Left lung (tissue), 10 donors: ENCODE measurements around the gene NMRAL1. TPM values are rescaled to one million over a fixed set of nuclear protein-coding genes. Genes with fewer than 3 reads are reported as not detected.

Experiments used
- ATAC-seq: fragments of 200-7000 bp; cut with Tn5 transposase; one replicate; pipeline ENCODE4 v1.9.1; 2020; ENCODE audit warnings: moderate library complexity
- DNase-seq, 4 donors: peaks; one replicate each; pipeline ENCODE4 v3.0.0-alpha.2; 2013 to 2020
- H3K27ac ChIP-seq, 2 donors: fragments of 200-600 bp; sonication (generic) in 1 of 2; one replicate each; pipeline versions ENCODE4 v1.5.0 to v1.8.0; 2020 to 2021
- H3K27me3 ChIP-seq, 2 donors: fragments of 200-600 bp; sonication (generic) in 1 of 2; one replicate each; pipeline versions ENCODE4 v1.5.0 to v1.8.0; 2020 to 2021
- H3K36me3 ChIP-seq, 2 donors: fragments of 200-600 bp; sonication (generic) in 1 of 2; one replicate each; pipeline versions ENCODE4 v1.5.0 to v1.8.0; 2020 to 2021
- H3K4me1 ChIP-seq, 2 donors: fragments of 200-600 bp; one replicate each; pipeline ENCODE4 v1.8.0; 2021
- H3K4me3 ChIP-seq, 2 donors: fragments of 200-600 bp; sonication (generic) in 1 of 2; one replicate each; pipeline versions ENCODE4 v1.5.0 to v1.8.0; 2020 to 2021; ENCODE audit warnings: mild to moderate bottlenecking in 1 of 2
- H3K9me3 ChIP-seq, 2 donors: fragments of 200-600 bp; sonication (generic) in 1 of 2; one replicate each; pipeline versions ENCODE4 v1.5.0 to v1.8.0; 2020 to 2021
- intact Hi-C, 2 donors: fragments of 100-400 bp; cut with DNase I; formaldehyde crosslinking; loops; one replicate each; pipeline versions ENCODE4 v1.11.2 to v1.14.2; 2022
- polyA plus RNA-seq, 6 donors: library from polyadenylated mRNA; unstranded; fragments of 120-200 nt; gene quantifications; one replicate each; pipeline ENCODE4 v1.2.1, GENCODE V29; 2013; ENCODE audit not compliant: insufficient read length in 6 of 6
- total RNA-seq, 2 donors: library from RNA; stranded (reverse); fragmentation: NEBNext Ultra II Directional; extraction: Animal tissue kit (Norgen Biotek cat#: 25700); gene quantifications; one replicate each; pipeline ENCODE4 v1.2.1, GENCODE V29; 2021
- TF ChIP-seq, protein P1 (sequence below), 2 donors: fragments of 200-600 bp; sonication (generic) in 1 of 2; IDR thresholded peaks; one replicate each; pipeline versions ENCODE4 v1.5.0 to v1.8.0; 2021; ENCODE audit warnings: antibody characterized with exemption in 2 of 2
- donor health status: DM: no; HTN: yes; CAD: no.
- donor health status: DM: no; HTN: no; CAD: no.

The NMRAL1 gene
- total and polyA plus RNA-seq, 8 donors = 31.4 to 50.0 (median 38.9) TPM

- DNase-seq = no peak
- H3K27ac ChIP-seq = no peak overlapping the region
- no peak for ATAC-seq
- peaks cover 0 to 32% of the 10 kb centered on the region in 2 donors for H3K36me3 ChIP-seq
- H3K27me3 ChIP-seq = no peaks in the 10 kb centered on the region
- H3K9me3 ChIP-seq = no peaks in the 10 kb centered on the region
- TF ChIP-seq, protein P1, sequence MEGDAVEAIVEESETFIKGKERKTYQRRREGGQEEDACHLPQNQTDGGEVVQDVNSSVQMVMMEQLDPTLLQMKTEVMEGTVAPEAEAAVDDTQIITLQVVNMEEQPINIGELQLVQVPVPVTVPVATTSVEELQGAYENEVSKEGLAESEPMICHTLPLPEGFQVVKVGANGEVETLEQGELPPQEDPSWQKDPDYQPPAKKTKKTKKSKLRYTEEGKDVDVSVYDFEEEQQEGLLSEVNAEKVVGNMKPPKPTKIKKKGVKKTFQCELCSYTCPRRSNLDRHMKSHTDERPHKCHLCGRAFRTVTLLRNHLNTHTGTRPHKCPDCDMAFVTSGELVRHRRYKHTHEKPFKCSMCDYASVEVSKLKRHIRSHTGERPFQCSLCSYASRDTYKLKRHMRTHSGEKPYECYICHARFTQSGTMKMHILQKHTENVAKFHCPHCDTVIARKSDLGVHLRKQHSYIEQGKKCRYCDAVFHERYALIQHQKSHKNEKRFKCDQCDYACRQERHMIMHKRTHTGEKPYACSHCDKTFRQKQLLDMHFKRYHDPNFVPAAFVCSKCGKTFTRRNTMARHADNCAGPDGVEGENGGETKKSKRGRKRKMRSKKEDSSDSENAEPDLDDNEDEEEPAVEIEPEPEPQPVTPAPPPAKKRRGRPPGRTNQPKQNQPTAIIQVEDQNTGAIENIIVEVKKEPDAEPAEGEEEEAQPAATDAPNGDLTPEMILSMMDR (IDR thresholded peaks at IDR 0.05) = no peak
- intact Hi-C loops = no loop called here
- no peak overlapping the region for H3K4me3 ChIP-seq
- H3K4me1 ChIP-seq = peaks cover 5 to 47% of the 10 kb centered on the region in 2 donors
Observed at GRCh38 chr16:4481526-4481925, 7.1 kb upstream of the NMRAL1 start.

DNA sequence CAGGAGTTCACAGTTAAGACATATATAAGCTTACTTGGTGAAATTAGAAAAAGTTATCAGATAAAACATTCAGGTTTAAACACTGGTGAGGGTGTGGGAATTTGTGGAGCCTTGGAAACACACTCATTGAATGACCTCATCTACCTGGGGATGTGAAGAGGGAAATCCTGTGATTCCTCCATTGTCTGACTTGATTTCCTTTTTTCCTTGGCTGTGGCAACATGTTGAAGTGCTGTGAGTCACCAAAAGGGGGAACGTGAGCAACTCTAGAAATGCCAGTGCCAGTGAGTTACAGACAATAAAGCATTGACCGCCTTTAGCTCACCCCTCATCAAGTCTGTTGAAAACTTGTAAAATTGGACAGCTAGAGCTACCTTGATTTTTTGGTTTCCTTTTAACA, 3.5 kb upstream of the NMRAL1 start:
- ATAC-seq (no peak), DNase-seq (no peak)
- Histone ChIP-seq H3K27me3 (no peaks in the 10 kb centered on the region), H3K4me3 (peak overlapping the region in 1 of 2 donors; percentile 86), H3K9me3 (no peaks in the 10 kb centered on the region), H3K27ac (peak overlapping the region in 1 of 2 donors; percentile 26), H3K36me3 (no peaks in the 10 kb centered on the region), H3K4me1 (peaks cover 5 to 62% of the 10 kb centered on the region in 2 donors)
- TF ChIP-seq, protein P1 (IDR thresholded peaks at IDR 0.05) = no peak
- intact Hi-C loops = no loop called here

DNA sequence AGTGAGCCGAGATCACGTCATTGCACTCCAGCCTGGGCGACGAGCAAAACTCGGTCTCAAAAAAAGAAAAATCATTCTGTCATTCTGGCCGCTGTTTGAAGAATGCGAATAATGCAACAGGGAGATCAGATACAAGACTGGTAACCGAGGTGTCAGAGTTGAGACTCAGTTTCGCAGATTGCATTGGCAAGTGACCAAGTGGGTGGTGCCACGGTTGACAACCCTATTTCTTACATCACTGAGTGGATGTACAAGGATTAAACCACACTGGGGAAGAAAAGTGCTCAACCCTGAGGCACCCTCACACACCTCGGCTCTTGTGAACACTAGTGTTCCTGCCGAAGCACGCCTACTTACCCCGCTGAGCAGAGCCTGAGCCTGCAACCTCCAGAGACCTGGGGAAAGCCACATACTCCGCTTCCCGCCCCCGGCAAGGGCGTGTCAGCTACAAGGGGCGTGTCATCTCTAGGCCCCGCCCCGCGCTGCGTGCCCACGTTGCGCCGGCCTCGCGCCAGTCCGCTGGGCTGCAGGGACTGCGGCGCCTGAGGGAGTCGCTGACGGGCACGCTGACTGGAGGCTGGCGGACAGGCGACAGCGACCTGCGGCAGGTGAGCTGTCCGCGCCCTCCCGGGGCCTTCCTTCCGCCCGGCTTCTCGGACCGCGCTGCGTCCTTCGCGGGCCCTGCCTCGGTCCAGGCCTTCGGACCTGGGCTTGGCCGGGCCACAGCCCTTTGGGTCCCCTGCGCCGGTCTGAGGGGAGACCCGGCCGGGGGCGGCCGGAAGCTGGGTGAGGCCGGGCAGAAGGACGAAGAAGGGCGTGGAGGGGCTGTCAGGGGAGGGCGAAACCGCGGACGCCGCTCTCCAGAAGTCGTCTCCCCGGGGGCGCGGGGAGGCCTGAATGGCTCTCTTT, 1.7 kb upstream of the NMRAL1 start, which contains the start of gene HMOX2:
HMOX2 (plus strand) TSS at position 519 of the 909 bp plus-strand sequence. CDS start 29,127 bp downstream, outside the sequence.
- Histone ChIP-seq H3K36me3 (no peaks in the 10 kb centered on the region), H3K4me1 (peaks cover 5 to 53% of the 10 kb centered on the region in 2 donors), H3K4me3 (peak within 1 kb of the TSS; percentile 86 to 99), H3K9me3 (no peaks in the 10 kb centered on the region), H3K27ac (peak within 1 kb of the TSS; percentile 87 to 88), H3K27me3 (no peaks in the 10 kb centered on the region)
- DNase-seq (peak; percentile 85 to 98 (median 94)), ATAC-seq (peak; percentile 95)
- intact Hi-C loops = no loop called here
- TF ChIP-seq, protein P1 (IDR thresholded peaks at IDR 0.05) = peak; percentile 19 to 30

DNA sequence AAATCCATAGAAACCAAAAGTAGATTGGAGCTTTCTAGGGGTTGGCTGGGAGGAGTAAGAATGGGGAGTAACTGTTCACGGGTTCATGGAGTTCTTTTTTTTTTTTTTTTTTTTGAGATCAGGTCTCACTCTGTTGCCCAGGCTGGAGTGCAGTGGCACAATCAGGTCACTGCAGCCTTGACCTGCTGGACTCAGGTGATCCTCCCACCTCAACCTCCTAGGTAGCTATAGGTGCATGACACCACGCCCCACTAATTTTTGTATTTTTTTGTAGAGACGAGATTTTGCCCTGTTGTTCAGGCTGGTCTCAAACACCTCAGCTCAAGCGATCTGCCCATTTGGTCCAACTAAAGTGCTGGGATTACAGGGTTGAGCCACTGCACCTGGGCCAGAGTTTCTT, 1.5 kb downstream of the NMRAL1 start:
- peaks cover 5 to 36% of the 10 kb centered on the region in 2 donors for H3K4me1 ChIP-seq
- no peak for DNase-seq
- intact Hi-C loops = no loop called here
- no peak overlapping the region for H3K27ac ChIP-seq
- H3K4me3 ChIP-seq = no peak overlapping the region
- H3K27me3 ChIP-seq = no peaks in the 10 kb centered on the region
- peaks cover 0 to 21% of the 10 kb centered on the region in 2 donors for H3K36me3 ChIP-seq
- ATAC-seq = no peak
- TF ChIP-seq, protein P1 (IDR thresholded peaks at IDR 0.05) = no peak
- no peaks in the 10 kb centered on the region for H3K9me3 ChIP-seq

DNA sequence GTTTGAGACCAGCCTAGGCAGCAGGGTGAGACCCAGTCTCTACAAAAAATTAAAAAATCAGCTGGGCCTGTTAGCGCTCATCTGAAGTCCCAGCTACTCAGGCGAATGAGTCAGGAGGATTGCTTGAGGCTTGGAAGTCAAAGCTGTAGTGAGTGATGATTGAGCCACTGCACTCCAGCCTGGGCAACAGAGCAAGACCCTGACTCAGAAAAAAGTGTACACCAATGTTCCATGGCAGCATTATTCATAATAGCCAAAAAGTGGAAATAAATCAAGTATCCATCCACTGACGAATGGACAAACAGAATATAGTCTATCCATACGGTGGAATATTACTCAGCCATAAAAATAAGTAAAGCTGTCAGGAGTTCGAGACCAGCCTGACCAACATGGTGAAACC, 2.6 kb downstream of the NMRAL1 start:
- Histone ChIP-seq H3K9me3 (no peaks in the 10 kb centered on the region), H3K27me3 (no peaks in the 10 kb centered on the region), H3K4me1 (peaks cover 0 to 26% of the 10 kb centered on the region in 2 donors), H3K36me3 (peaks cover 0 to 31% of the 10 kb centered on the region in 2 donors), H3K27ac (no peak overlapping the region), H3K4me3 (no peak overlapping the region)
- intact Hi-C loops = no loop called here
- ATAC-seq (no peak), DNase-seq (no peak)
- TF ChIP-seq, protein P1 (IDR thresholded peaks at IDR 0.05) = no peak
